Naive B cell (primary cell): ENCODE results near the gene TMEM247. TPM values are rescaled to one million over a fixed set of nuclear protein-coding genes. Genes with fewer than 3 reads are reported as not detected.
"Not testable (repeated sequence)": the region's sequence is repeated elsewhere in the genome, so short reads cannot be mapped to it uniquely, and the experiment has no call there.

ENCODE experiments used
- ATAC-seq, 2 donors: fragments of 150-1000 bp; cut with Tn5 transposase; 2 replicates each; pipeline ENCODE4 v1.10.0; 2021; ENCODE audit warnings: low read depth in 2 of 2, mild to moderate bottlenecking in 2 of 2, moderate library complexity in 2 of 2
- DNase-seq: peaks from one replicate; pipeline ENCODE4 v3.0.0; 2022
- H3K27ac Mint-ChIP-seq, 6 donors: one replicate each; pipeline ENCODE4 v1.8.0; 2020 to 2022; ENCODE audit warnings: mild to moderate bottlenecking in 6 of 6, mixed read lengths in 6 of 6, moderate library complexity in 5 of 6, inconsistent platforms in 2 of 6
- H3K27me3 Mint-ChIP-seq, 3 donors: one replicate each; pipeline ENCODE4 v1.8.0; 2021 to 2022; ENCODE audit warnings: mixed read lengths in 3 of 3, mild to moderate bottlenecking in 1 of 3
- H3K36me3 Mint-ChIP-seq, 2 donors: one replicate each; pipeline ENCODE4 v1.8.0; 2020 to 2022; ENCODE audit warnings: mixed read lengths in 2 of 2, inconsistent platforms in 1 of 2, mild to moderate bottlenecking in 1 of 2
- H3K4me1 Mint-ChIP-seq, 3 donors: one replicate each; pipeline ENCODE4 v1.8.0; 2020 to 2022; ENCODE audit warnings: mixed read lengths in 3 of 3, inconsistent platforms in 1 of 3, mild to moderate bottlenecking in 1 of 3, moderate library complexity in 1 of 3
- H3K4me3 Mint-ChIP-seq, 8 donors: one replicate each; pipeline ENCODE4 v1.8.0; 2020 to 2022; ENCODE audit warnings: mild to moderate bottlenecking in 8 of 8, mixed read lengths in 8 of 8, moderate library complexity in 8 of 8, inconsistent platforms in 2 of 8
- H3K9me3 Mint-ChIP-seq, 7 donors: one replicate each; pipeline ENCODE4 v1.8.0; 2020 to 2022; ENCODE audit warnings: mixed read lengths in 7 of 7, mild to moderate bottlenecking in 5 of 7, inconsistent platforms in 2 of 7, moderate library complexity in 1 of 7
- polyA plus RNA-seq, 6 donors: library from polyadenylated mRNA; unstranded; fragments of 300-500 nt; fragmentation: Illumina TruSeq; gene quantifications; one replicate each; pipeline ENCODE4 v1.2.3, GENCODE V29; 2021; ENCODE audit warnings: low read depth in 6 of 6

TMEM247 gene
- polyA plus RNA-seq, 6 donors from 2014 or later: not detected

GRCh38 chr2:46512185-46512584, 32.8 kb downstream of the TMEM247 start:
- Mint-ChIP-seq H3K4me1 (peaks cover 0 to 16% (median 10%) of the 10 kb centered on the region in 3 donors), H3K4me3 (no peak overlapping the region), H3K27ac (peak overlapping the region in 1 of 6 donors; percentile 75), H3K27me3 (no peaks in the 10 kb centered on the region), H3K36me3 (peaks cover 20 to 23% of the 10 kb centered on the region in 2 donors), H3K9me3 (peaks cover 17 to 29% (median 22%) of the 10 kb centered on the region in 7 donors)
- ATAC-seq (no peak), DNase-seq (no peak)

GRCh38 chr2:46514738-46515137, 35.4 kb downstream of the TMEM247 start:
- H3K4me3 Mint-ChIP-seq: no peak overlapping the region
- H3K9me3 Mint-ChIP-seq: peaks cover 17 to 37% (median 26%) of the 10 kb centered on the region in 7 donors
- peaks cover 0 to 16% (median 10%) of the 10 kb centered on the region in 3 donors for H3K4me1 Mint-ChIP-seq
- no peak overlapping the region for H3K27ac Mint-ChIP-seq
- peaks cover 20 to 23% of the 10 kb centered on the region in 2 donors for H3K36me3 Mint-ChIP-seq
- ATAC-seq: no peak
- no peak for DNase-seq
- no peaks in the 10 kb centered on the region for H3K27me3 Mint-ChIP-seq

GRCh38 chr2:46517485-46517884, 38.1 kb downstream of the TMEM247 start:
- Mint-ChIP-seq H3K27ac (no peak overlapping the region), H3K9me3 (peaks cover 17 to 37% (median 26%) of the 10 kb centered on the region in 7 donors), H3K27me3 (no peaks in the 10 kb centered on the region), H3K4me1 (peaks cover 4 to 12% (median 7%) of the 10 kb centered on the region in 3 donors), H3K36me3 (peaks cover 20 to 23% of the 10 kb centered on the region in 2 donors), H3K4me3 (no peak overlapping the region)
- ATAC-seq: no peak
- no peak for DNase-seq

GRCh38 chr2:46518861-46519260, 39.5 kb downstream of the TMEM247 start:
- peaks cover 4 to 13% (median 5%) of the 10 kb centered on the region in 3 donors for H3K4me1 Mint-ChIP-seq
- ATAC-seq (no peak), DNase-seq (no peak)
- H3K4me3 Mint-ChIP-seq: no peak overlapping the region
- peak overlapping the region in 1 of 6 donors; percentile 17 for H3K27ac Mint-ChIP-seq
- H3K36me3 Mint-ChIP-seq: peaks cover 20 to 23% of the 10 kb centered on the region in 2 donors
- peaks cover 17 to 37% (median 26%) of the 10 kb centered on the region in 7 donors for H3K9me3 Mint-ChIP-seq
- H3K27me3 Mint-ChIP-seq: no peaks in the 10 kb centered on the region

- no peak for ATAC-seq
- H3K4me1 Mint-ChIP-seq: peaks cover 4 to 13% (median 9%) of the 10 kb centered on the region in 3 donors
- no peak overlapping the region for H3K27ac Mint-ChIP-seq
- peaks cover 16 to 35% (median 26%) of the 10 kb centered on the region in 7 donors for H3K9me3 Mint-ChIP-seq
- no peak overlapping the region for H3K4me3 Mint-ChIP-seq
- DNase-seq: no peak
- H3K36me3 Mint-ChIP-seq: peaks cover 19 to 20% of the 10 kb centered on the region in 2 donors
- H3K27me3 Mint-ChIP-seq: no peaks in the 10 kb centered on the region
Observed at GRCh38 chr2:46519265-46519664, 39.9 kb downstream of the TMEM247 start.

GRCh38 chr2:46520130-46520711, 40.9 kb downstream of the TMEM247 start:
- peaks cover 10 to 16% (median 13%) of the 10 kb centered on the region in 3 donors for H3K4me1 Mint-ChIP-seq
- ATAC-seq (no peak), DNase-seq (no peak)
- H3K9me3 Mint-ChIP-seq: peaks cover 10 to 26% (median 20%) of the 10 kb centered on the region in 7 donors
- no peak overlapping the region for H3K4me3 Mint-ChIP-seq
- H3K27ac Mint-ChIP-seq: peak overlapping the region in 3 of 6 donors; percentile 47 to 79 (median 74)
- peaks cover 10 to 20% of the 10 kb centered on the region in 2 donors for H3K36me3 Mint-ChIP-seq
- no peaks in the 10 kb centered on the region for H3K27me3 Mint-ChIP-seq

GRCh38 chr2:46521215-46521683, 41.9 kb downstream of the TMEM247 start:
- no peak overlapping the region for H3K4me3 Mint-ChIP-seq
- H3K9me3 Mint-ChIP-seq: peaks cover under 1 to 17% (median 10%) of the 10 kb centered on the region in 7 donors
- H3K27ac Mint-ChIP-seq: peak overlapping the region in 5 of 6 donors; percentile 4 to 93 (median 76)

GRCh38 chr2:46522385-46522784, 43.0 kb downstream of the TMEM247 start:
- not testable (repeated sequence) for H3K36me3 Mint-ChIP-seq, H3K4me3 Mint-ChIP-seq, ATAC-seq, H3K9me3 Mint-ChIP-seq, H3K27ac Mint-ChIP-seq, H3K27me3 Mint-ChIP-seq, DNase-seq
- H3K4me1 Mint-ChIP-seq: peaks cover 10 to 16% (median 13%) of the 10 kb centered on the region in 3 donors

More at GRCh38 chr2:46521215-46521683, 41.9 kb downstream of the TMEM247 start:
- DNase-seq (no peak), ATAC-seq (peak; percentile 80 to 90)
- Mint-ChIP-seq H3K4me1 (peaks cover 10 to 16% (median 13%) of the 10 kb centered on the region in 3 donors), H3K36me3 (peaks cover 0 to 9% of the 10 kb centered on the region in 2 donors), H3K27me3 (no peaks in the 10 kb centered on the region)

- H3K9me3 Mint-ChIP-seq: peaks cover 2 to 10% (median 6%) of the 10 kb centered on the region in 7 donors
- H3K27me3 Mint-ChIP-seq: no peaks in the 10 kb centered on the region
- peaks cover 5 to 17% of the 10 kb centered on the region in 2 donors for H3K36me3 Mint-ChIP-seq
- DNase-seq (no peak), ATAC-seq (no peak)
- peaks cover 10 to 16% (median 14%) of the 10 kb centered on the region in 3 donors for H3K4me1 Mint-ChIP-seq
- peak overlapping the region in 2 of 6 donors; percentile 36 to 54 for H3K27ac Mint-ChIP-seq
- no peak overlapping the region for H3K4me3 Mint-ChIP-seq
Observed at GRCh38 chr2:46525522-46526155, 46.3 kb downstream of the TMEM247 start.

- Mint-ChIP-seq H3K27me3 (no peaks in the 10 kb centered on the region), H3K4me3 (no peak overlapping the region), H3K9me3 (peaks cover 8 to 17% (median 11%) of the 10 kb centered on the region in 7 donors), H3K27ac (no peak overlapping the region), H3K36me3 (peaks cover 5 to 22% of the 10 kb centered on the region in 2 donors), H3K4me1 (peaks cover 6 to 12% (median 7%) of the 10 kb centered on the region in 3 donors)
- DNase-seq (no peak), ATAC-seq (no peak)
Observed at GRCh38 chr2:46528880-46529279, 49.5 kb downstream of the TMEM247 start.

GRCh38 chr2:46530639-46531038, 51.3 kb downstream of the TMEM247 start:
- Mint-ChIP-seq H3K36me3 (peaks cover 10 to 19% of the 10 kb centered on the region in 2 donors), H3K4me1 (peaks cover 17 to 25% (median 19%) of the 10 kb centered on the region in 3 donors), H3K27ac (no peak overlapping the region), H3K9me3 (peaks cover 5 to 17% (median 11%) of the 10 kb centered on the region in 7 donors), H3K4me3 (no peak overlapping the region), H3K27me3 (no peaks in the 10 kb centered on the region)
- DNase-seq (no peak), ATAC-seq (no peak)

GRCh38 chr2:46531863-46532262, 52.5 kb downstream of the TMEM247 start:
- peak overlapping the region in 1 of 6 donors; percentile 61 for H3K27ac Mint-ChIP-seq
- DNase-seq (no peak), ATAC-seq (no peak)
- H3K4me1 Mint-ChIP-seq: peaks cover 24 to 37% (median 29%) of the 10 kb centered on the region in 3 donors
- peaks cover 10 to 19% of the 10 kb centered on the region in 2 donors for H3K36me3 Mint-ChIP-seq
- H3K4me3 Mint-ChIP-seq: no peak overlapping the region
- no peaks in the 10 kb centered on the region for H3K27me3 Mint-ChIP-seq
- peaks cover 5 to 17% (median 11%) of the 10 kb centered on the region in 7 donors for H3K9me3 Mint-ChIP-seq
